Measurements from ENCODE around the gene PVR. TPM values are rescaled to one million over a fixed set of nuclear protein-coding genes. Genes with fewer than 3 reads are reported as not detected.

PVR gene
- total RNA-seq, 1 donor: 4.5 TPM

- H3K4me3 ChIP-seq (ENCODE audit: low read length): no peak overlapping the region
- peaks cover 11% of the 10 kb centered on the region for H3K4me1 ChIP-seq (ENCODE audit: insufficient read depth, low read length)
- no peaks in the 10 kb centered on the region for H3K9me3 ChIP-seq (ENCODE audit: low read depth, low read length)
- H3K27me3 ChIP-seq (ENCODE audit: insufficient read depth, low read length): no peaks in the 10 kb centered on the region
Observed at GRCh38 chr19:44647144-44647543, 3.4 kb downstream of the PVR start.

- peaks cover 7% of the 10 kb centered on the region for H3K4me1 ChIP-seq (ENCODE audit: insufficient read depth, low read length)
- no peaks in the 10 kb centered on the region for H3K27me3 ChIP-seq (ENCODE audit: insufficient read depth, low read length)
- no peak overlapping the region for H3K4me3 ChIP-seq (ENCODE audit: low read length)
- no peaks in the 10 kb centered on the region for H3K9me3 ChIP-seq (ENCODE audit: low read depth, low read length)
Observed at GRCh38 chr19:44648631-44649251, 5.0 kb downstream of the PVR start.

GRCh38 chr19:44649578-44650145 lies 6.0 kb downstream of the PVR start:
- Histone ChIP-seq H3K4me3 (ENCODE audit: low read length) (no peak overlapping the region), H3K9me3 (ENCODE audit: low read depth, low read length) (no peaks in the 10 kb centered on the region), H3K27me3 (ENCODE audit: insufficient read depth, low read length) (no peaks in the 10 kb centered on the region), H3K4me1 (ENCODE audit: insufficient read depth, low read length) (peaks cover under 1% of the 10 kb centered on the region)

GRCh38 chr19:44653343-44653742 lies 9.6 kb downstream of the PVR start:
- Histone ChIP-seq H3K4me3 (ENCODE audit: low read length) (no peak overlapping the region), H3K9me3 (ENCODE audit: low read depth, low read length) (no peaks in the 10 kb centered on the region), H3K27me3 (ENCODE audit: insufficient read depth, low read length) (no peaks in the 10 kb centered on the region), H3K4me1 (ENCODE audit: insufficient read depth, low read length) (no peaks in the 10 kb centered on the region)

GRCh38 chr19:44653977-44654774 lies 10.5 kb downstream of the PVR start:
- no peak overlapping the region for H3K4me3 ChIP-seq (ENCODE audit: low read length)
- no peaks in the 10 kb centered on the region for H3K27me3 ChIP-seq (ENCODE audit: insufficient read depth, low read length)

GRCh38 chr19:44657211-44657921 lies 13.7 kb downstream of the PVR start:
- Histone ChIP-seq H3K4me1 (ENCODE audit: insufficient read depth, low read length) (no peaks in the 10 kb centered on the region), H3K27me3 (ENCODE audit: insufficient read depth, low read length) (no peaks in the 10 kb centered on the region), H3K4me3 (ENCODE audit: low read length) (no peak overlapping the region), H3K9me3 (ENCODE audit: low read depth, low read length) (no peaks in the 10 kb centered on the region)

More at GRCh38 chr19:44653977-44654774, 10.5 kb downstream of the PVR start:
- Histone ChIP-seq H3K9me3 (ENCODE audit: low read depth, low read length) (no peaks in the 10 kb centered on the region), H3K4me1 (ENCODE audit: insufficient read depth, low read length) (no peaks in the 10 kb centered on the region)

- no peaks in the 10 kb centered on the region for H3K9me3 ChIP-seq (ENCODE audit: low read depth, low read length)
- H3K4me3 ChIP-seq (ENCODE audit: low read length): no peak overlapping the region
- no peaks in the 10 kb centered on the region for H3K4me1 ChIP-seq (ENCODE audit: insufficient read depth, low read length)
- no peaks in the 10 kb centered on the region for H3K27me3 ChIP-seq (ENCODE audit: insufficient read depth, low read length)
Observed at GRCh38 chr19:44658069-44658733, 14.5 kb downstream of the PVR start.

- Histone ChIP-seq H3K9me3 (ENCODE audit: low read depth, low read length) (no peaks in the 10 kb centered on the region), H3K4me1 (ENCODE audit: insufficient read depth, low read length) (no peaks in the 10 kb centered on the region), H3K4me3 (ENCODE audit: low read length) (no peak overlapping the region), H3K27me3 (ENCODE audit: insufficient read depth, low read length) (no peaks in the 10 kb centered on the region)
Observed at GRCh38 chr19:44660081-44660480, 16.4 kb downstream of the PVR start.

- no peaks in the 10 kb centered on the region for H3K4me1 ChIP-seq (ENCODE audit: insufficient read depth, low read length)
- H3K27me3 ChIP-seq (ENCODE audit: insufficient read depth, low read length): no peaks in the 10 kb centered on the region
- no peaks in the 10 kb centered on the region for H3K9me3 ChIP-seq (ENCODE audit: low read depth, low read length)
- no peak overlapping the region for H3K4me3 ChIP-seq (ENCODE audit: low read length)
Observed at GRCh38 chr19:44661205-44661604, 17.5 kb downstream of the PVR start.

GRCh38 chr19:44661904-44662303 lies 18.2 kb downstream of the PVR start:
- H3K27me3 ChIP-seq (ENCODE audit: insufficient read depth, low read length): no peaks in the 10 kb centered on the region
- H3K9me3 ChIP-seq (ENCODE audit: low read depth, low read length): no peaks in the 10 kb centered on the region
- H3K4me1 ChIP-seq (ENCODE audit: insufficient read depth, low read length): no peaks in the 10 kb centered on the region
- no peak overlapping the region for H3K4me3 ChIP-seq (ENCODE audit: low read length)

GRCh38 chr19:44662691-44663385 lies 19.1 kb downstream of the PVR start:
- no peaks in the 10 kb centered on the region for H3K9me3 ChIP-seq (ENCODE audit: low read depth, low read length)

GRCh38 chr19:44663996-44664395 lies 20.3 kb downstream of the PVR start:
- Histone ChIP-seq H3K9me3 (ENCODE audit: low read depth, low read length) (no peaks in the 10 kb centered on the region), H3K27me3 (ENCODE audit: insufficient read depth, low read length) (no peaks in the 10 kb centered on the region), H3K4me3 (ENCODE audit: low read length) (no peak overlapping the region), H3K4me1 (ENCODE audit: insufficient read depth, low read length) (no peaks in the 10 kb centered on the region)

More at GRCh38 chr19:44662691-44663385, 19.1 kb downstream of the PVR start:
- no peaks in the 10 kb centered on the region for H3K4me1 ChIP-seq (ENCODE audit: insufficient read depth, low read length)
- no peaks in the 10 kb centered on the region for H3K27me3 ChIP-seq (ENCODE audit: insufficient read depth, low read length)
- H3K4me3 ChIP-seq (ENCODE audit: low read length): no peak overlapping the region

- no peaks in the 10 kb centered on the region for H3K9me3 ChIP-seq (ENCODE audit: low read depth, low read length)
- H3K4me1 ChIP-seq (ENCODE audit: insufficient read depth, low read length): no peaks in the 10 kb centered on the region
- no peaks in the 10 kb centered on the region for H3K27me3 ChIP-seq (ENCODE audit: insufficient read depth, low read length)
- no peak overlapping the region for H3K4me3 ChIP-seq (ENCODE audit: low read length)
Observed at GRCh38 chr19:44664976-44665375, 21.3 kb downstream of the PVR start.

- Histone ChIP-seq H3K9me3 (ENCODE audit: low read depth, low read length) (no peaks in the 10 kb centered on the region), H3K27me3 (ENCODE audit: insufficient read depth, low read length) (no peaks in the 10 kb centered on the region), H3K4me3 (ENCODE audit: low read length) (no peak overlapping the region), H3K4me1 (ENCODE audit: insufficient read depth, low read length) (no peaks in the 10 kb centered on the region)
Observed at GRCh38 chr19:44666852-44667556, 23.3 kb downstream of the PVR start.

Measured in mononuclear cell (primary cell).